GM21619 (cell line): ENCODE results near the gene CHTOP.
"Not testable (repeated sequence)": the region's sequence is repeated elsewhere in the genome, so short reads cannot be mapped to it uniquely, and the experiment has no call there.

Experiments
- ATAC-seq: cut with Tn5 transposase; IDR thresholded peaks from one replicate; pipeline ENCODE4 v1.9.1; 2021; ENCODE audit not compliant: unreplicated experiment

Gene CHTOP

GRCh38 chr1:153633754-153634665 is at the start of gene CHTOP:
Gene CHTOP (plus strand): TSS chr1:153634066. CDS start chr1:153636589, 2,523 bp downstream.
- ATAC-seq = peak; percentile 89

GRCh38 chr1:153585006-153585405 is 48.9 kb upstream of the CHTOP start:
- no peak for ATAC-seq

- no peak for ATAC-seq
Observed at GRCh38 chr1:153586347-153586746, 47.5 kb upstream of the CHTOP start.

GRCh38 chr1:153587314-153587713 is 46.6 kb upstream of the CHTOP start:
- no peak for ATAC-seq

GRCh38 chr1:153588033-153588432 is 45.8 kb upstream of the CHTOP start:
- ATAC-seq = not testable (repeated sequence)

GRCh38 chr1:153588482-153588881 is 45.4 kb upstream of the CHTOP start:
- ATAC-seq = no peak

- ATAC-seq = no peak
Observed at GRCh38 chr1:153592748-153593147, 41.1 kb upstream of the CHTOP start.

GRCh38 chr1:153597206-153597605 is 36.7 kb upstream of the CHTOP start:
- ATAC-seq = no peak

GRCh38 chr1:153598309-153599172 is 35.3 kb upstream of the CHTOP start:
- ATAC-seq = peak; percentile 99

- ATAC-seq = no peak
Observed at GRCh38 chr1:153599847-153600246, 34.0 kb upstream of the CHTOP start.

- ATAC-seq = no peak
Observed at GRCh38 chr1:153602749-153603148, 31.1 kb upstream of the CHTOP start.

- no peak for ATAC-seq
Observed at GRCh38 chr1:153606194-153606593, 27.7 kb upstream of the CHTOP start.

- ATAC-seq = no peak
Observed at GRCh38 chr1:153607381-153607780, 26.5 kb upstream of the CHTOP start.

GRCh38 chr1:153608089-153608682 is 25.7 kb upstream of the CHTOP start:
- ATAC-seq = no peak

- no peak for ATAC-seq
Observed at GRCh38 chr1:153608742-153609584, 24.9 kb upstream of the CHTOP start.

GRCh38 chr1:153609585-153609907 is 24.3 kb upstream of the CHTOP start:
- no peak for ATAC-seq

- no peak for ATAC-seq
Observed at GRCh38 chr1:153610334-153610733, 23.5 kb upstream of the CHTOP start.

GRCh38 chr1:153610811-153611301 is 23.0 kb upstream of the CHTOP start:
- no peak for ATAC-seq

- ATAC-seq = no peak
Observed at GRCh38 chr1:153611356-153611755, 22.5 kb upstream of the CHTOP start.

- no peak for ATAC-seq
Observed at GRCh38 chr1:153612111-153612754, 21.6 kb upstream of the CHTOP start.
